MCF 10A (cell line): Measurements from ENCODE around the gene OR11A1. TPM values are rescaled to one million over a fixed set of nuclear protein-coding genes. Genes with fewer than 3 reads are reported as not detected.

Experiments
- BruUV-seq: library from RNA; stranded (reverse); fragments of 400-500 nt; replicated peaks from 2 replicates; lab custom pipeline; 2021; lab: Mats Ljungman, UMichigan
- CTCF ChIA-PET: fragments of 300-600 bp; sonication (Branson Sonifier 250); formaldehyde crosslinking; extraction: SDS; loops from one replicate; lab custom pipeline; 2021; ENCODE audit warnings: antibody characterized with exemption, inconsistent platforms; lab: Yijun Ruan, JAX
- POLR2A ChIA-PET: fragments of 300-600, 350-650 bp; sonication (Branson Sonifier 250); formaldehyde crosslinking; extraction: SDS; loops from one replicate; lab custom pipeline; 2020; ENCODE audit warnings: antibody characterized with exemption, inconsistent platforms; lab: Yijun Ruan, JAX
- DNase-seq: peaks from one replicate; pipeline ENCODE4 v3.0.0-alpha.2; 2018; ENCODE audit not compliant: unreplicated experiment
- H3K27ac Mint-ChIP-seq: one replicate; pipeline ENCODE4 v1.8.0; 2022; ENCODE audit warnings: mild to moderate bottlenecking, low read depth, mixed read lengths; ENCODE audit not compliant: unreplicated experiment
- H3K27me3 Mint-ChIP-seq: one replicate; pipeline ENCODE4 v1.8.0; 2022; ENCODE audit warnings: mixed read lengths; ENCODE audit not compliant: insufficient read depth, unreplicated experiment
- H3K36me3 Mint-ChIP-seq: one replicate; pipeline ENCODE4 v1.8.0; 2022; ENCODE audit warnings: mild to moderate bottlenecking, moderate library complexity, mixed read lengths; ENCODE audit not compliant: insufficient read depth, unreplicated experiment
- H3K4me1 Mint-ChIP-seq: one replicate; pipeline ENCODE4 v1.8.0; 2022; ENCODE audit warnings: mixed read lengths; ENCODE audit not compliant: insufficient read depth, unreplicated experiment
- H3K4me3 Mint-ChIP-seq: one replicate; pipeline ENCODE4 v1.8.0; 2022; ENCODE audit warnings: mild to moderate bottlenecking, moderate library complexity, mixed read lengths; ENCODE audit not compliant: unreplicated experiment
- H3K9me3 Mint-ChIP-seq: one replicate; pipeline ENCODE4 v1.8.0; 2022; ENCODE audit warnings: mixed read lengths; ENCODE audit not compliant: unreplicated experiment
- intact Hi-C: fragments of 100-400 bp; cut with micrococcal nuclease; formaldehyde crosslinking; loops from 2 replicates; pipeline ENCODE4 v1.14.1; 2022
- total RNA-seq: library from RNA; stranded (reverse); gene quantifications from 2 replicates; pipeline ENCODE4 v1.2.3, GENCODE V29; 2022
- TF ChIP-seq, protein P1 (sequence below): fragments of 200-600 bp; IDR thresholded peaks from one replicate; pipeline ENCODE4 v1.8.0; 2022; ENCODE audit warnings: antibody characterized with exemption, mild to moderate bottlenecking; ENCODE audit not compliant: unreplicated experiment

The OR11A1 gene
- total RNA-seq, 1 experiment from 2014 or later = not detected

DNA sequence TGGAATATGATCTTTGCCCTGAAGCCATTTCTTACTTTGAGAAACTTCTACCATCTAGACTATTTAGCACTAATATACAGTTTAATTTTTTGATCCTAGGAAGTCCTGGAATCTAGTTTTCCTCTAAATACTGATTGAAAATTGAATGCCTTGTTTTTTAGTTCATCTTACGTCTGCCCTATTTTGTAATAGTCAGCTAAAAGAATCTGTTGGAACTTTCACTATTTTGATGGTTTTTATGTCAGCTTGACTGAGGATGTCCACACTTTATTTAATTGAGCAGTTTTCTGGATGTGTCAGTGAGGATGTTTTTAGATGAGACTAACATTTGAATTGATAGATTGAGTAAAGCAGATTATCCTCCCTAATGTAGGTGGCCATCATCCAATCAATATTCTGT lies 53.1 kb downstream of the OR11A1 start:
- Mint-ChIP-seq H3K27ac (no peak overlapping the region), H3K4me3 (no peak overlapping the region)

DNA sequence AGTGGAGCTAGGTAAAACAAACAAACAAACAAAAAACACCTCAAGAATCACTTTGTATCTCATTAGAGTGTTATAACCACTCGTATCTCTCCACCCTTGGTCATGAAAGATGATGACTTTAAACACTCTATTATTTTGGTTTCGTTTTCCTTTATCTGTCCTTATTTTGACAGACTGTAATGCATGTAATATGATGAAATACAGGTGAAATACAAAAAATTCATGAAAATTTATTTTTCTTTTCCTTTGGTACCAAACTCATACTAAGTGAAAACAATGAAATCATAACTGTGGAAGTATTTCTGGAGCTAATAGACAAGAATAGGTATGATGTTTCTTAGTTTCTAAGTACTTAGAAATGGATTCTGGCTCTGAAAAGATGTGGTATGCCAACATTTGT lies 57.3 kb downstream of the OR11A1 start:
- Mint-ChIP-seq H3K9me3 (no peaks in the 10 kb centered on the region), H3K27ac (no peak overlapping the region), H3K4me1 (no peaks in the 10 kb centered on the region), H3K27me3 (peaks cover 96% of the 10 kb centered on the region), H3K4me3 (no peak overlapping the region), H3K36me3 (no peaks in the 10 kb centered on the region)
- ChIA-PET POLR2A (no interaction called here), CTCF (no interaction called here)
- TF ChIP-seq, protein P1, sequence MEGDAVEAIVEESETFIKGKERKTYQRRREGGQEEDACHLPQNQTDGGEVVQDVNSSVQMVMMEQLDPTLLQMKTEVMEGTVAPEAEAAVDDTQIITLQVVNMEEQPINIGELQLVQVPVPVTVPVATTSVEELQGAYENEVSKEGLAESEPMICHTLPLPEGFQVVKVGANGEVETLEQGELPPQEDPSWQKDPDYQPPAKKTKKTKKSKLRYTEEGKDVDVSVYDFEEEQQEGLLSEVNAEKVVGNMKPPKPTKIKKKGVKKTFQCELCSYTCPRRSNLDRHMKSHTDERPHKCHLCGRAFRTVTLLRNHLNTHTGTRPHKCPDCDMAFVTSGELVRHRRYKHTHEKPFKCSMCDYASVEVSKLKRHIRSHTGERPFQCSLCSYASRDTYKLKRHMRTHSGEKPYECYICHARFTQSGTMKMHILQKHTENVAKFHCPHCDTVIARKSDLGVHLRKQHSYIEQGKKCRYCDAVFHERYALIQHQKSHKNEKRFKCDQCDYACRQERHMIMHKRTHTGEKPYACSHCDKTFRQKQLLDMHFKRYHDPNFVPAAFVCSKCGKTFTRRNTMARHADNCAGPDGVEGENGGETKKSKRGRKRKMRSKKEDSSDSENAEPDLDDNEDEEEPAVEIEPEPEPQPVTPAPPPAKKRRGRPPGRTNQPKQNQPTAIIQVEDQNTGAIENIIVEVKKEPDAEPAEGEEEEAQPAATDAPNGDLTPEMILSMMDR = no peak
- no peak for DNase-seq
- intact Hi-C loops = no loop called here
- no TSS peak for BruUV-seq

More for the DNA sequence above, 53.1 kb downstream of the OR11A1 start:
- intact Hi-C loops = no loop called here
- no peaks in the 10 kb centered on the region for H3K36me3 Mint-ChIP-seq
- TF ChIP-seq, protein P1 = no peak
- peaks cover 92% of the 10 kb centered on the region for H3K27me3 Mint-ChIP-seq
- CTCF ChIA-PET = no interaction called here
- POLR2A ChIA-PET = interaction anchor here (0.6 kb wide), 1 partner anchor 980 kb away, joined by 3 read pairs; no protein-coding TSS in a partner anchor
- H3K4me1 Mint-ChIP-seq = no peaks in the 10 kb centered on the region
- DNase-seq = no peak
- BruUV-seq = no TSS peak
- peaks cover 10% of the 10 kb centered on the region for H3K9me3 Mint-ChIP-seq

DNA sequence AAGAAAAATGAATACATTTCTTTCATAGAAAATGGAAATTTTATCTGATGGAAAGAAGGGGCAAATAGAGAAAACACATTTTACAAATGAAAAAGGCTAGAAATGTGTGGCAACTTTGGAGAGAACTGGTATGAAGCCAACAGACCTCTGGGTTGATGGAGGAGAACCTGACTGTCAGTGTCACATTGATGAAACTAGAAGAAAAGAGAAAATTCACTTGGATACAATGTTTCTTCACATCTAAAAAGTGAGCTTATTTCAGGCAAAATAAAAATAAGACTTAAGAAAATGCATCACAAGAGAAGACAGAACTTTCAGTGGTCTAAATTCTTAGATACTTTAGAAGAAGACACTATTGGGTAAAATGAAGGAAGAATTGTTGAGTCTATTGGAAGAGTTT lies 61.5 kb downstream of the OR11A1 start, which contains the start of gene OR12D2:
Gene OR12D2 (plus strand): TSS at position 301 of the 400 bp plus-strand sequence. CDS start 1,069 bp downstream, outside the sequence.
- Mint-ChIP-seq H3K27me3 (peaks cover 82% of the 10 kb centered on the region), H3K36me3 (no peaks in the 10 kb centered on the region), H3K4me3 (no peak within 1 kb of the TSS), H3K4me1 (no peaks in the 10 kb centered on the region), H3K27ac (no peak within 1 kb of the TSS), H3K9me3 (no peaks in the 10 kb centered on the region)
- no TSS peak for BruUV-seq
- CTCF ChIA-PET = interaction anchor here (0.7 to 1.4 kb wide), 2 partner anchors 180 to 194 kb away, joined by 3 to 4 read pairs; no protein-coding TSS in a partner anchor
- POLR2A ChIA-PET = no interaction called here
- no peak for DNase-seq
- TF ChIP-seq, protein P1 = no peak
- intact Hi-C loops = no loop called here

DNA sequence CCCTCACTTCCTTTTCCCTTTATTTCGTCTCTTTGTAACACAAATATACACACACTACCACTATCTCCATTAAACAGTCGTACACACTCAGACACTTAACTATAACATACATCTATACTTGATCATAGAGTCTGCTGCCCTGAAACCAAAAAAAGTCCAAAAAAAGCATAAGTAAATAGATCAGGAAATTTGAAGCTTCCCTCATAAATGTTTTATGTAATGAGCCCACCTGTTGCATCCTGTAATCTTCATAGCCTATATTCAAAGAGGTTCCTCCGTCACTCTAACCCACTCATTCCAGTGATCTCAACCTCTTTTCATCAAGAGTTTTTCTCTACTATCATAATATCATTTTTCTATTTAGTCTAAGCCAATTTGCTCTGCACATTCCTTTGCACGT lies 68.3 kb downstream of the OR11A1 start:
- BruUV-seq = no TSS peak
- no peak for DNase-seq
- H3K4me1 Mint-ChIP-seq = no peaks in the 10 kb centered on the region
- H3K9me3 Mint-ChIP-seq = no peaks in the 10 kb centered on the region
- POLR2A ChIA-PET = no interaction called here
- H3K36me3 Mint-ChIP-seq = no peaks in the 10 kb centered on the region
- no peak overlapping the region for H3K4me3 Mint-ChIP-seq
- H3K27me3 Mint-ChIP-seq = peaks cover 83% of the 10 kb centered on the region
- CTCF ChIA-PET = no interaction called here
- no peak overlapping the region for H3K27ac Mint-ChIP-seq
- intact Hi-C loops = no loop called here
- TF ChIP-seq, protein P1 = no peak
